Choroid plexus epithelial cell (primary cell): ENCODE data around the gene LINC01488.

Experiments
- DNase-seq: peaks from one replicate; pipeline ENCODE4 v3.0.0-alpha.2; 2010; ENCODE audit warnings: low read depth
- H3K4me3 ChIP-seq: 2 replicates; pipeline ENCODE4 v1.5.1; 2011; ENCODE audit warnings: low read depth, mild to moderate bottlenecking, control low read depth, low read length, moderate library complexity
- CTCF ChIP-seq: conservative IDR thresholded peaks from 2 replicates; pipeline ENCODE4 v1.5.1; 2011; ENCODE audit warnings: low read depth, mild to moderate bottlenecking, control low read depth, inconsistent platforms, low read length, moderate library complexity

LINC01488 gene

GRCh38 chr11:69486056-69486772, 4.8 kb downstream of the LINC01488 start:
- no peak for DNase-seq
- no peak for TF ChIP-seq CTCF
- no peak overlapping the region for H3K4me3 ChIP-seq

GRCh38 chr11:69486773-69487291, 5.4 kb downstream of the LINC01488 start:
- no peak for DNase-seq
- no peak overlapping the region for H3K4me3 ChIP-seq
- no peak for TF ChIP-seq CTCF

GRCh38 chr11:69487391-69487790, 5.9 kb downstream of the LINC01488 start:
- DNase-seq, result no peak
- no peak for TF ChIP-seq CTCF
- H3K4me3 ChIP-seq, result no peak overlapping the region

GRCh38 chr11:69487849-69488542, 6.5 kb downstream of the LINC01488 start:
- TF ChIP-seq CTCF, result no peak
- DNase-seq, result no peak
- H3K4me3 ChIP-seq, result no peak overlapping the region

- no peak for DNase-seq
- TF ChIP-seq CTCF, result no peak
- no peak overlapping the region for H3K4me3 ChIP-seq
Observed at GRCh38 chr11:69488543-69488940, 7.1 kb downstream of the LINC01488 start.

GRCh38 chr11:69489031-69489745, 7.7 kb downstream of the LINC01488 start:
- TF ChIP-seq CTCF, result no peak
- H3K4me3 ChIP-seq, result no peak overlapping the region
- no peak for DNase-seq
